ENCODE data around the gene FAM219B. TPM values are rescaled to one million over a fixed set of nuclear protein-coding genes. Genes with fewer than 3 reads are reported as not detected.

Gene FAM219B
- total and polyA plus RNA-seq, 2 of the 8 experiments (the other 6 are each of a cell fraction or from before 2014, with no cell fraction given): 57.1 to 66.6 TPM

- Histone ChIP-seq H2AK5ac (ENCODE audit: low read depth, low read length) (no peak overlapping the region), H4K5ac (ENCODE audit: insufficient read length, low read depth, low read length) (no peak overlapping the region), H2BK12ac (ENCODE audit: low read depth, low read length) (no peak overlapping the region), H3K4me2 (ENCODE audit: insufficient read depth in 1 of 2, low read depth in 2 of 2, low read length in 2 of 2) (no peak overlapping the region), H2BK20ac (ENCODE audit: low read length) (no peak overlapping the region), H3K79me1 (ENCODE audit: low read depth, low read length) (no peaks in the 10 kb centered on the region), H2BK120ac (replicated peaks; ENCODE audit: low read depth, low read length) (no peak overlapping the region), H2BK5ac (ENCODE audit: low read depth, low read length) (no peak overlapping the region), H3K56ac (replicated peaks; ENCODE audit: insufficient read length, low read depth, low read length) (no peak overlapping the region), H3K9me3 (ENCODE audit: insufficient read depth in 2 of 2, low read depth in 1 of 2, low read length in 1 of 2) (no peaks in the 10 kb centered on the region), H3K9ac (replicated peaks in 1 of 4; ENCODE audit: extremely low read depth in 1 of 4, low read depth in 3 of 4, low read length in 3 of 4) (no peak overlapping the region), H3K79me2 (ENCODE audit: control insufficient read depth in 1 of 2, insufficient read depth in 2 of 2, low read length in 2 of 2) (no peaks in the 10 kb centered on the region), H4K91ac (replicated peaks; ENCODE audit: insufficient read length, low read length) (no peak overlapping the region), H2BK15ac (ENCODE audit: low read length) (no peak overlapping the region), H3K14ac (ENCODE audit: insufficient read length) (no peak overlapping the region), H3K27ac (ENCODE audit: low read depth, low read length) (no peak overlapping the region), H3K27me3 (replicated peaks in 1 of 4; ENCODE audit: control insufficient read depth in 3 of 4, extremely low read depth in 1 of 4, insufficient read depth in 3 of 4, low read length in 3 of 4) (no peaks in the 10 kb centered on the region), H3K36me3 (ENCODE audit: control insufficient read depth in 2 of 4, insufficient read depth in 4 of 4, low read length in 3 of 4) (peaks cover 5 to 25% (median 18%) of the 10 kb centered on the region in 4 experiments), H3K4me1 (replicated peaks in 1 of 4; ENCODE audit: control insufficient read depth in 3 of 4, insufficient read depth in 4 of 4, low read length in 3 of 4) (peaks cover 0 to 4% (median 2%) of the 10 kb centered on the region in 4 experiments; a peak in 4 of 7 replicates), H3K23me2 (ENCODE audit: low read depth, low read length) (peaks cover 9% of the 10 kb centered on the region), H3K18ac (ENCODE audit: extremely low read depth, low read length) (no peak overlapping the region), H4K20me1 (replicated peaks in 1 of 2; ENCODE audit: control insufficient read depth in 1 of 2, insufficient read depth in 2 of 2, low read length in 2 of 2) (peaks cover 0 to 6% of the 10 kb centered on the region in 2 experiments), H3K4me3 (ENCODE audit: extremely low read depth in 1 of 4, insufficient read depth in 2 of 4, low read depth in 3 of 4, low read length in 4 of 4) (no peak overlapping the region), H3K4ac (replicated peaks; ENCODE audit: insufficient read length, low read depth, low read length) (no peak overlapping the region), H3K23ac (ENCODE audit: insufficient read length) (no peak overlapping the region), H4K8ac (ENCODE audit: extremely low read depth, insufficient read depth, low read length) (no peak overlapping the region), H2AFZ (ENCODE audit: low read length) (no peak overlapping the region)
- FAIRE-seq (no peak), DNase-seq (ENCODE audit: low read depth in 1 of 2, low spot score in 2 of 2) (no peak)
- WGBS, 2 experiments (ENCODE audit: extremely low coverage in 1 of 2, insufficient coverage in 1 of 2, insufficient read length in 1 of 2, insufficient replicate concordance in 2 of 2, low coverage in 1 of 2, low lambda C conversion rate in 2 of 2, missing lambda C conversion rate in 1 of 2): 80% methylated on average over 3 of the region's 3 CpGs; no CpG with 5 or more reads in 1 of the 2 experiments
- ChIA-PET CTCF (ENCODE audit: partially characterized antibody) (interaction anchor here (1.1 to 6.2 kb wide), 3 partner anchors 8 to 261 kb away, joined by 3 to 54 read pairs (median 7); no protein-coding TSS in a partner anchor), POLR2A (ENCODE audit: partially characterized antibody) (interaction anchor here (0.8 to 7.0 kb wide), 13 partner anchors 9 to 58 kb away, joined by 3 to 116 read pairs (median 5); partner anchors contain the start of gene FAM219B)
- TF ChIP-seq EGR1 (IDR thresholded peaks at IDR 0.05; ENCODE audit: borderline replicate concordance, low read depth, low read length) (no peak), USF2 (IDR thresholded peaks at IDR 0.05; ENCODE audit: low read length) (no peak), E2F6 (IDR thresholded peaks at IDR 0.05) (no peak), CBX8 (IDR thresholded peaks at IDR 0.05; ENCODE audit: borderline replicate concordance, low read depth, low read length) (no peak), RFX5 (IDR thresholded peaks at IDR 0.05; ENCODE audit: borderline replicate concordance, low read depth, low read length) (no peak), YY1 (IDR thresholded peaks at IDR 0.05; ENCODE audit: low read depth, low read length) (no peak), CTCF (IDR thresholded peaks at IDR 0.05; ENCODE audit: control extremely low read depth in 1 of 3, insufficient read depth in 1 of 3, low read depth in 1 of 3, low read length in 3 of 3) (no peak), EZH2 (IDR thresholded peaks at IDR 0.05; ENCODE audit: low read depth, low read length, severe bottlenecking) (no peak), SP4 (IDR thresholded peaks at IDR 0.05; ENCODE audit: low read length) (no peak), JUN (IDR thresholded peaks at IDR 0.05; ENCODE audit: low read depth, low read length) (no peak)
These were observed 13.0 kb downstream of the FAM219B start for GRCh38 chr15:74893627-74894026.

All from H1 (cell line).